ENCODE data around the gene TRNT1. TPM values are rescaled to one million over a fixed set of nuclear protein-coding genes. Genes with fewer than 3 reads are reported as not detected.

The TRNT1 gene
- total and polyA plus RNA-seq, 2 donors (not counting 1 experiment from before 2014, with no cell fraction given) = 14.9 to 27.7 TPM

DNA sequence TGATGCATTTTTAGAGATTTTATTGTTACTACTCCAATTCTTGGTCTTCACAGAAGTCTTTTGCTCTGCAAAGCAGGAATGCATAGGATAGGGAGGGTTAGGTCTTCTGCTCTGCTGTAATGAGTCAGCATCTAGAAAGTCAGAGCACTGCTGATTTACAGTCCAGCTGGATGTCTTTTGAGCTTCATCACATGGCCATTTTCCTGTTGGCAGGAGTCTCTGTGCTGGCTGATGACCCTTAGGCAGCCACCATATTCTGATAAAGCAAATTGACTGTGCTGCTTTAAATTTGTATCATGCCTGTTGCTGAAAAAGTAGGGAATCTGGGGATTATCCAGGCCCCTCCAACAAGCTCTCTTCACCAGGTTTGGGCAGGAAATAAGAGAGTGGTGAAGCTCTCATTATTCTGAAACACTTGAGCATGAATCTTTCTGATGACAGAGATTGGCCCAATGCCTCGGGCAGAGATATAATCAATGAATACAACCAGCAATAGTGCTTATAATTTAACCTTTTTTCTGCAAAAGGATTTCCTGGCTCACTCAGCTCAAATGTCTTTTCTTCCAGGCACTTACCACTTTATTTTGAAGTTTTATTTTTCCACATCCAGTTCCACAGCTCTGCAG is 62.5 kb downstream of the TRNT1 start:
- H4K20me1 ChIP-seq (ENCODE audit: control insufficient read depth, extremely low read depth, insufficient read depth, low read length) = no peaks in the 10 kb centered on the region
- no peaks in the 10 kb centered on the region for H3K27me3 ChIP-seq (ENCODE audit: control insufficient read depth, insufficient read depth, low read length)
- no peaks in the 10 kb centered on the region for H3K4me1 ChIP-seq (ENCODE audit: control insufficient read depth, extremely low read depth, insufficient read depth, low read length)
- TF ChIP-seq, protein P1, sequence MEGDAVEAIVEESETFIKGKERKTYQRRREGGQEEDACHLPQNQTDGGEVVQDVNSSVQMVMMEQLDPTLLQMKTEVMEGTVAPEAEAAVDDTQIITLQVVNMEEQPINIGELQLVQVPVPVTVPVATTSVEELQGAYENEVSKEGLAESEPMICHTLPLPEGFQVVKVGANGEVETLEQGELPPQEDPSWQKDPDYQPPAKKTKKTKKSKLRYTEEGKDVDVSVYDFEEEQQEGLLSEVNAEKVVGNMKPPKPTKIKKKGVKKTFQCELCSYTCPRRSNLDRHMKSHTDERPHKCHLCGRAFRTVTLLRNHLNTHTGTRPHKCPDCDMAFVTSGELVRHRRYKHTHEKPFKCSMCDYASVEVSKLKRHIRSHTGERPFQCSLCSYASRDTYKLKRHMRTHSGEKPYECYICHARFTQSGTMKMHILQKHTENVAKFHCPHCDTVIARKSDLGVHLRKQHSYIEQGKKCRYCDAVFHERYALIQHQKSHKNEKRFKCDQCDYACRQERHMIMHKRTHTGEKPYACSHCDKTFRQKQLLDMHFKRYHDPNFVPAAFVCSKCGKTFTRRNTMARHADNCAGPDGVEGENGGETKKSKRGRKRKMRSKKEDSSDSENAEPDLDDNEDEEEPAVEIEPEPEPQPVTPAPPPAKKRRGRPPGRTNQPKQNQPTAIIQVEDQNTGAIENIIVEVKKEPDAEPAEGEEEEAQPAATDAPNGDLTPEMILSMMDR (conservative IDR thresholded peaks at IDR 0.05 in 1 of 2, IDR thresholded peaks at IDR 0.05 in 1 of 2; ENCODE audit: low read depth in 1 of 2, low read length in 2 of 2) = no peak
- no peak for TF ChIP-seq EZH2 (IDR thresholded peaks at IDR 0.05; ENCODE audit: low read length, missing control alignments)
- H3K9me3 ChIP-seq (ENCODE audit: control insufficient read depth, insufficient read depth, low read depth, low read length) = no peaks in the 10 kb centered on the region
- no peak overlapping the region for H3K4me2 ChIP-seq (ENCODE audit: extremely low read depth, insufficient read depth, low read length)
- H3K79me2 ChIP-seq (ENCODE audit: control insufficient read depth, insufficient read depth, low read length) = no peaks in the 10 kb centered on the region
- H3K9ac ChIP-seq (ENCODE audit: insufficient read depth, low read length) = no peak overlapping the region
- no peak overlapping the region for H3K27ac ChIP-seq (ENCODE audit: insufficient read depth, low read length)
- no peak overlapping the region for H2AFZ ChIP-seq (ENCODE audit: low read length)
- peak in 1 of 2 donors; percentile 27 for DNase-seq (ENCODE audit: low read depth in 2 of 2)
- H3K4me3 ChIP-seq (replicated peaks in 1 of 4; ENCODE audit: control extremely low read depth in 1 of 4, insufficient read depth in 1 of 4, low read depth in 3 of 4, low read length in 4 of 4) = no peak overlapping the region
- no peaks in the 10 kb centered on the region for H3K36me3 ChIP-seq (ENCODE audit: control insufficient read depth, insufficient read depth, low read length)

DNA sequence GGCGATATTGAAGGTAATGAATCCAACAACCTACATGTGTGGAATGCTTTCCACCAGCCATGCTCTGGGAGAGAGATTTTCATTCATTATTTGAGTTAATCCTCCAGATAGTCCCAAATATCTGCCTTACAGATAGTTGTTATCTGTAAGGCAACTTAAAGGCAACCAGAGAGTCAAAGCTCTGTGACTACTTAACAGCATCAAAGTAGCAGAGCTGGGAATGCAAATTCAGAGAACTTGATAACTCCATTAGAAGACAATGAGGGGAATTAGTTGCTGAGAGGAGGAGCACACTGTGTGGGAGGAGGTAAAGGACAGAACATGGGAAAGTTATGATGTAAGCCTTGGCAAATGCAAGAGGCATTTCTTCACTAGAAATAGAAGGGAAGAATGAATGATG is 63.2 kb downstream of the TRNT1 start:
- H3K36me3 ChIP-seq (ENCODE audit: control insufficient read depth, insufficient read depth, low read length) = no peaks in the 10 kb centered on the region
- no peaks in the 10 kb centered on the region for H4K20me1 ChIP-seq (ENCODE audit: control insufficient read depth, extremely low read depth, insufficient read depth, low read length)
- no peaks in the 10 kb centered on the region for H3K79me2 ChIP-seq (ENCODE audit: control insufficient read depth, insufficient read depth, low read length)
- no peaks in the 10 kb centered on the region for H3K9me3 ChIP-seq (ENCODE audit: control insufficient read depth, insufficient read depth, low read depth, low read length)
- no peak overlapping the region for H2AFZ ChIP-seq (ENCODE audit: low read length)
- TF ChIP-seq, protein P1 (conservative IDR thresholded peaks at IDR 0.05 in 1 of 2, IDR thresholded peaks at IDR 0.05 in 1 of 2; ENCODE audit: low read depth in 1 of 2, low read length in 2 of 2) = no peak
- no peak for TF ChIP-seq EZH2 (IDR thresholded peaks at IDR 0.05; ENCODE audit: low read length, missing control alignments)
- H3K27me3 ChIP-seq (ENCODE audit: control insufficient read depth, insufficient read depth, low read length) = no peaks in the 10 kb centered on the region
- no peak overlapping the region for H3K4me2 ChIP-seq (ENCODE audit: extremely low read depth, insufficient read depth, low read length)
- no peaks in the 10 kb centered on the region for H3K4me1 ChIP-seq (ENCODE audit: control insufficient read depth, extremely low read depth, insufficient read depth, low read length)
- DNase-seq (ENCODE audit: low read depth in 2 of 2) = no peak
- no peak overlapping the region for H3K4me3 ChIP-seq (replicated peaks in 1 of 4; ENCODE audit: control extremely low read depth in 1 of 4, insufficient read depth in 1 of 4, low read depth in 3 of 4, low read length in 4 of 4)
- H3K27ac ChIP-seq (ENCODE audit: insufficient read depth, low read length) = no peak overlapping the region
- H3K9ac ChIP-seq (ENCODE audit: insufficient read depth, low read length) = no peak overlapping the region

DNA sequence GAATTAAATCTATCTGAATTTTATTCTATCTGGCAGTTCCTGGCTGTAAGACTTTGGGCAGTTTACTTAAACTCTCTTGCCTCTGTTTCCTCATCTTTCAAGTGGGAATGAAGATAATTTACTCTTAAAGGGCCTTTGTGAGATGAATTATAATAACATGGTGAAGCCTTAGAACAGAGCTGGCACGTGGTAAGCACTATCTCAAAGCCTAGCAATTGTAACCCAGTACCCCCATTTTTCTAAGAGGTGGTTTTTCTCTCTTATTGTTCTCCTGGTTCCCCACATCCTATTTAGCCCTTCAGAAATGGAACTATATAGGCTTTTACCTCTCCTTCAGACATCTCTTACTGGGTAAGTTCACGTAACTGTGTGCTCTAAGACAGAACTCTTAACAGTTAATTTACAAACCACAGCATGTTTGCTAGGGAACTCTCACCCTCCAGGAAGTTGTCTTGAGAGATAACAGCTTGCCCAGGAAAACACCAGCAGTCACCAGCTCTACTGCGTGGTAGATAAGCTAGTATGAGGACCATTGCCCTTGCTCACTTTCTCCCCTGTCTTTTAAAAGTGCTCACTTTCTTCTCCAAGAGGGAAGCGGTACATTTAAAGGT is 65.0 kb downstream of the TRNT1 start:
- Histone ChIP-seq H3K9me3 (ENCODE audit: control insufficient read depth, insufficient read depth, low read depth, low read length) (no peaks in the 10 kb centered on the region), H3K36me3 (ENCODE audit: control insufficient read depth, insufficient read depth, low read length) (no peaks in the 10 kb centered on the region), H3K4me2 (ENCODE audit: extremely low read depth, insufficient read depth, low read length) (no peak overlapping the region), H3K9ac (ENCODE audit: insufficient read depth, low read length) (no peak overlapping the region), H3K4me1 (ENCODE audit: control insufficient read depth, extremely low read depth, insufficient read depth, low read length) (no peaks in the 10 kb centered on the region), H3K27me3 (ENCODE audit: control insufficient read depth, insufficient read depth, low read length) (no peaks in the 10 kb centered on the region), H2AFZ (ENCODE audit: low read length) (no peak overlapping the region), H3K79me2 (ENCODE audit: control insufficient read depth, insufficient read depth, low read length) (no peaks in the 10 kb centered on the region), H4K20me1 (ENCODE audit: control insufficient read depth, extremely low read depth, insufficient read depth, low read length) (no peaks in the 10 kb centered on the region), H3K4me3 (replicated peaks in 1 of 4; ENCODE audit: control extremely low read depth in 1 of 4, insufficient read depth in 1 of 4, low read depth in 3 of 4, low read length in 4 of 4) (no peak overlapping the region), H3K27ac (ENCODE audit: insufficient read depth, low read length) (no peak overlapping the region)
- no peak for TF ChIP-seq EZH2 (IDR thresholded peaks at IDR 0.05; ENCODE audit: low read length, missing control alignments)
- TF ChIP-seq, protein P1 (conservative IDR thresholded peaks at IDR 0.05 in 1 of 2, IDR thresholded peaks at IDR 0.05 in 1 of 2; ENCODE audit: low read depth in 1 of 2, low read length in 2 of 2) = no peak
- DNase-seq (ENCODE audit: low read depth in 2 of 2) = peak in 1 of 2 donors; percentile 43
